Panc1 (cell line): Measurements from ENCODE around the gene OR5L2. TPM values are rescaled to one million over a fixed set of nuclear protein-coding genes. Genes with fewer than 3 reads are reported as not detected.

Experiments
- ATAC-seq: fragments of 200-7000 bp; cut with Tn5 transposase; 2 replicates; pipeline ENCODE4 v1.9.1; 2020; ENCODE audit warnings: mild to moderate bottlenecking, moderate library complexity
- BruUV-seq: library from RNA; stranded (reverse); fragments of 400-500 nt; replicated peaks from 2 replicates; lab custom pipeline; 2021; lab: Mats Ljungman, UMichigan
- CTCF ChIA-PET: fragments of 300-600 bp; sonication (Branson Sonifier 250); formaldehyde crosslinking; loops from one replicate; lab custom pipeline; 2022; ENCODE audit warnings: antibody characterized with exemption; lab: Charles Lee
- POLR2A ChIA-PET: fragments of 300-600 bp; sonication (Branson Sonifier 250); formaldehyde crosslinking; loops from one replicate; lab custom pipeline; 2022; ENCODE audit warnings: antibody characterized with exemption; lab: Charles Lee
- DNase-seq: peaks from one replicate; pipeline ENCODE4 v3.0.0-alpha.2; 2010; ENCODE audit warnings: low read depth, low spot score
- H3K27ac ChIP-seq: 2 replicates; pipeline ENCODE4 v1.5.1; 2011; ENCODE audit warnings: mild to moderate bottlenecking, low read length, inconsistent platforms
- H3K27me3 ChIP-seq: fragments of 200-500 bp; sonication (Bioruptor generic); 2 replicates; pipeline ENCODE4 v1.6.0; 2014; ENCODE audit warnings: low read length, inconsistent platforms; ENCODE audit not compliant: control insufficient read depth, insufficient read depth
- H3K36me3 ChIP-seq: fragments of 200-500 bp; sonication (Bioruptor generic); 2 replicates; pipeline ENCODE4 v1.5.1; 2014; ENCODE audit warnings: inconsistent platforms, mild to moderate bottlenecking, low read length, moderate library complexity; ENCODE audit not compliant: control insufficient read depth, insufficient read depth
- H3K4me1 ChIP-seq: 2 replicates; pipeline ENCODE4 v1.5.1; 2011; ENCODE audit warnings: inconsistent platforms, mild to moderate bottlenecking, low read length, moderate library complexity; ENCODE audit not compliant: control insufficient read depth, insufficient read depth
- H3K4me3 ChIP-seq, 2 experiments: 2 replicates each; pipeline ENCODE4 v1.5.1; 2011 to 2012; ENCODE audit warnings: low read depth in 2 of 2, low read length in 2 of 2, mild to moderate bottlenecking in 2 of 2, inconsistent platforms in 1 of 2, moderate library complexity in 1 of 2
- H3K9me3 ChIP-seq: fragments of 200-500 bp; sonication (Bioruptor generic); 2 replicates; pipeline ENCODE4 v1.5.1; 2014; ENCODE audit warnings: low read depth, mild to moderate bottlenecking, inconsistent platforms, low read length, moderate library complexity; ENCODE audit not compliant: control insufficient read depth, insufficient read depth
- POLR2AphosphoS5 ChIP-seq: IDR thresholded peaks from 2 replicates; pipeline ENCODE4 v1.6.1; 2012; ENCODE audit warnings: mild to moderate bottlenecking, low read depth, low read length, moderate library complexity
- SIN3A ChIP-seq: IDR thresholded peaks from 2 replicates; pipeline ENCODE4 v1.6.1; 2012; ENCODE audit warnings: low read depth, mild to moderate bottlenecking, low read length, moderate library complexity, borderline replicate concordance; ENCODE audit not compliant: insufficient read depth
- TCF7L2 ChIP-seq: IDR thresholded peaks from 2 replicates; pipeline ENCODE4 v1.6.1; 2011; ENCODE audit warnings: mild to moderate bottlenecking, low read depth, low read length, inconsistent platforms
- in situ Hi-C: cut with HindIII; loops from 2 replicates; pipeline ENCODE4 v1.10.0; 2016; ENCODE audit warnings: low sequenced_read_pairs, low pct_unique_long_range_greater_than_20kb
- intact Hi-C: fragments of 100-400 bp; cut with micrococcal nuclease; formaldehyde crosslinking; loops from one replicate; pipeline ENCODE4 v1.10.0; 2022; ENCODE audit not compliant: unreplicated experiment
- total RNA-seq: library from RNA; stranded (reverse); gene quantifications from one replicate; pipeline ENCODE4 v1.2.1, GENCODE V29; 2021; ENCODE audit not compliant: unreplicated experiment
- TF ChIP-seq, protein P1 (sequence below), 2 experiments: IDR thresholded peaks; 2 replicates each; pipeline ENCODE4 v1.6.1; 2011 to 2012; ENCODE audit warnings: low read depth in 2 of 2, control low read depth in 1 of 2, low read length in 1 of 2, mild to moderate bottlenecking in 1 of 2, moderate library complexity in 1 of 2; ENCODE audit not compliant: insufficient read depth in 1 of 2
- TF ChIP-seq, protein P2 (sequence below): fragments of 450-650 bp; IDR thresholded peaks from 2 replicates; pipeline ENCODE4 v1.5.1; 2017; ENCODE audit warnings: mild to moderate bottlenecking

Gene OR5L2
- total RNA-seq, 1 experiment from 2014 or later, result not detected

DNA sequence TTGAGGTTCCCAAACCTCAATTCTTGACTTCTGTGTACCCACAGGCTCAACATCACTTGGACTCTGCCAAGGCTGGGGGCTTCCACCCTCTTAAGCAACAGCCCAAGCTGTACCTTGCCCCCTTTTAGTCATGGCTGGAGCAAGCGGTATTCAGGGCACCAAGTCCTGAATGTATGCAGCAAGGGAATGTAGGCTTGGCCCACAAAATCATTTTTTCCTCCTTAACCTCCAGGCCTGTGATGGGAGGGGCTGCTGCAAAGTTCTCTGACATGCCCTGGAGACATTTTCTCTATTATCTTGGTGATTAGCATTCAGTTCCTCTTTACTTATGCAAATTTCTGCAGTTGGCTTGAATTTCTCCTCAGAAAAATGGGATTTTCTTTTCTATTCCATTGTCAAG is 20.8 kb upstream of the OR5L2 start:
- POLR2A ChIA-PET, result no interaction called here
- intact Hi-C loops, result no loop called here
- in situ Hi-C loops, result no loop called here
- Histone ChIP-seq H3K9me3 (peaks cover 3% of the 10 kb centered on the region; the same call in 1 of the 2 replicates), H3K27ac (no peak overlapping the region), H3K36me3 (no peaks in the 10 kb centered on the region), H3K4me1 (no peaks in the 10 kb centered on the region), H3K27me3 (no peaks in the 10 kb centered on the region), H3K4me3 (no peak overlapping the region)
- ATAC-seq (no peak), DNase-seq (no peak)
- no TSS peak for BruUV-seq
- CTCF ChIA-PET, result no interaction called here
- TF ChIP-seq, protein P1, sequence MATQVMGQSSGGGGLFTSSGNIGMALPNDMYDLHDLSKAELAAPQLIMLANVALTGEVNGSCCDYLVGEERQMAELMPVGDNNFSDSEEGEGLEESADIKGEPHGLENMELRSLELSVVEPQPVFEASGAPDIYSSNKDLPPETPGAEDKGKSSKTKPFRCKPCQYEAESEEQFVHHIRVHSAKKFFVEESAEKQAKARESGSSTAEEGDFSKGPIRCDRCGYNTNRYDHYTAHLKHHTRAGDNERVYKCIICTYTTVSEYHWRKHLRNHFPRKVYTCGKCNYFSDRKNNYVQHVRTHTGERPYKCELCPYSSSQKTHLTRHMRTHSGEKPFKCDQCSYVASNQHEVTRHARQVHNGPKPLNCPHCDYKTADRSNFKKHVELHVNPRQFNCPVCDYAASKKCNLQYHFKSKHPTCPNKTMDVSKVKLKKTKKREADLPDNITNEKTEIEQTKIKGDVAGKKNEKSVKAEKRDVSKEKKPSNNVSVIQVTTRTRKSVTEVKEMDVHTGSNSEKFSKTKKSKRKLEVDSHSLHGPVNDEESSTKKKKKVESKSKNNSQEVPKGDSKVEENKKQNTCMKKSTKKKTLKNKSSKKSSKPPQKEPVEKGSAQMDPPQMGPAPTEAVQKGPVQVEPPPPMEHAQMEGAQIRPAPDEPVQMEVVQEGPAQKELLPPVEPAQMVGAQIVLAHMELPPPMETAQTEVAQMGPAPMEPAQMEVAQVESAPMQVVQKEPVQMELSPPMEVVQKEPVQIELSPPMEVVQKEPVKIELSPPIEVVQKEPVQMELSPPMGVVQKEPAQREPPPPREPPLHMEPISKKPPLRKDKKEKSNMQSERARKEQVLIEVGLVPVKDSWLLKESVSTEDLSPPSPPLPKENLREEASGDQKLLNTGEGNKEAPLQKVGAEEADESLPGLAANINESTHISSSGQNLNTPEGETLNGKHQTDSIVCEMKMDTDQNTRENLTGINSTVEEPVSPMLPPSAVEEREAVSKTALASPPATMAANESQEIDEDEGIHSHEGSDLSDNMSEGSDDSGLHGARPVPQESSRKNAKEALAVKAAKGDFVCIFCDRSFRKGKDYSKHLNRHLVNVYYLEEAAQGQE (IDR thresholded peaks at IDR 0.05; ENCODE audit: insufficient read depth in 1 of 2, low read depth in 2 of 2, low read length in 1 of 2), result no peak
- TF ChIP-seq, protein P2, sequence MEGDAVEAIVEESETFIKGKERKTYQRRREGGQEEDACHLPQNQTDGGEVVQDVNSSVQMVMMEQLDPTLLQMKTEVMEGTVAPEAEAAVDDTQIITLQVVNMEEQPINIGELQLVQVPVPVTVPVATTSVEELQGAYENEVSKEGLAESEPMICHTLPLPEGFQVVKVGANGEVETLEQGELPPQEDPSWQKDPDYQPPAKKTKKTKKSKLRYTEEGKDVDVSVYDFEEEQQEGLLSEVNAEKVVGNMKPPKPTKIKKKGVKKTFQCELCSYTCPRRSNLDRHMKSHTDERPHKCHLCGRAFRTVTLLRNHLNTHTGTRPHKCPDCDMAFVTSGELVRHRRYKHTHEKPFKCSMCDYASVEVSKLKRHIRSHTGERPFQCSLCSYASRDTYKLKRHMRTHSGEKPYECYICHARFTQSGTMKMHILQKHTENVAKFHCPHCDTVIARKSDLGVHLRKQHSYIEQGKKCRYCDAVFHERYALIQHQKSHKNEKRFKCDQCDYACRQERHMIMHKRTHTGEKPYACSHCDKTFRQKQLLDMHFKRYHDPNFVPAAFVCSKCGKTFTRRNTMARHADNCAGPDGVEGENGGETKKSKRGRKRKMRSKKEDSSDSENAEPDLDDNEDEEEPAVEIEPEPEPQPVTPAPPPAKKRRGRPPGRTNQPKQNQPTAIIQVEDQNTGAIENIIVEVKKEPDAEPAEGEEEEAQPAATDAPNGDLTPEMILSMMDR, result no peak
- TF ChIP-seq POLR2AphosphoS5, result no peak

DNA sequence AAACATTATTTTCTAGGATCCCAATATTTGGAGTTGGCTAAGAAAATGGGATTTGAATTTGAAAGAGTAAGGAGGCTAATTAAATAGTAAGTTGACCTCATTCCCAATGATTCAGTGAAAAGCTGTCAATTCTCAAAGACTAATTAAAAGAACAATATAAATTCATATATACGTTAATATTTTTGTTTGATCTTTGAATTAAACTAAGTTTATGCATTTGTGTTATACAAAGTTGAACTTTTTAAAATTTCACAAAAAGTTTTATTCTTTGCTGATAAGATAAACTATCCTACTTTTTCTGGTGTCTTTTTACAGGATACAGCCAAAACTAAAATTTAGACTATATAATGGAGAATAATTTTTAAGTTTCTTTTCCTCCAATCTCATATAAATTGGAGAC is 16.0 kb upstream of the OR5L2 start, which contains the start of gene OR5L1:
OR5L1 (plus strand) TSS at position 301 of the 400 bp plus-strand sequence. CDS start 100 bp downstream, outside the sequence.
- in situ Hi-C loops, result no loop called here
- POLR2A ChIA-PET, result no interaction called here

More for the DNA sequence above, 16.0 kb upstream of the OR5L2 start, which contains the start of gene OR5L1:
- H3K27ac ChIP-seq, result no peak within 1 kb of the TSS
- H3K9me3 ChIP-seq, result peaks cover 3% of the 10 kb centered on the region; the same call in 1 of the 2 replicates
- H3K27me3 ChIP-seq, result no peaks in the 10 kb centered on the region
- no peak for DNase-seq
- CTCF ChIA-PET, result no interaction called here
- ATAC-seq, result no peak
- H3K36me3 ChIP-seq, result no peaks in the 10 kb centered on the region
- no peak within 1 kb of the TSS for H3K4me3 ChIP-seq
- no peak for TF ChIP-seq TCF7L2
- TF ChIP-seq, protein P2, result no peak
- TF ChIP-seq, protein P1 (IDR thresholded peaks at IDR 0.05; ENCODE audit: insufficient read depth in 1 of 2, low read depth in 2 of 2, low read length in 1 of 2), result no peak
- no peak for TF ChIP-seq POLR2AphosphoS5
- no peak for TF ChIP-seq SIN3A
- no peaks in the 10 kb centered on the region for H3K4me1 ChIP-seq
- intact Hi-C loops, result no loop called here
- no TSS peak for BruUV-seq
